Measurements from ENCODE around the gene NCK2. TPM values are rescaled to one million over a fixed set of nuclear protein-coding genes. Genes with fewer than 3 reads are reported as not detected.

Gene NCK2
- total and polyA plus RNA-seq, 2 experiments from 2014 or later = 72.6 to 100 TPM

DNA sequence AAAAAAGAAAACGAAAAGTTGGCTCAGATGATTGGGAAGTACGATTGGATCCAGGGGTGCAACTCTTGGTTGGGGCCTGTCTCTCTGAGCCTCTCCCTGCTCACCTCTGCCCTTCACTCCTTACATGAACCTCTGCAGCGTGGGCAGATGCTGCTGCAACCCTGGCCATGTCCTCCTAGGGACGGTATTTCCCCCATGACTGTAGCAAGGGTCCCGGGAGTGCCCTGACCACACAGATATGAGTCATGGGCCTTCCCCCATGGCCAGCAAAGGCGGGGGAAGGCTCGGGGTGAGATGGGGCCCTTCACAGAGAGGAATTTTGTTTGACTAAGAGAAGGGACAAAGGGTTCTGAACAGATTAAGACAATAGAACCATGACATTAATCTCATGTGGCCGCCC is 129.0 kb downstream of the NCK2 start:
- Histone ChIP-seq H3K4me2 (no peak overlapping the region), H4K20me1 (ENCODE audit: insufficient read depth, poor library complexity, severe bottlenecking) (peaks cover 39% of the 10 kb centered on the region), H2AFZ (no peak overlapping the region), H3K27me3 (no peaks in the 10 kb centered on the region), H3K4me3 (no peak overlapping the region), H3K27ac (peak overlapping the region; percentile 49), H3K9me2 (replicated peaks; ENCODE audit: insufficient read depth) (no peaks in the 10 kb centered on the region), H3K4me1 (ENCODE audit: insufficient read depth) (peaks cover 9% of the 10 kb centered on the region), H3K9me3 (ENCODE audit: low read depth) (no peaks in the 10 kb centered on the region), H3K36me3 (replicated peaks; ENCODE audit: insufficient read depth, low read depth) (no peaks in the 10 kb centered on the region), H3K79me2 (peaks cover 96% of the 10 kb centered on the region)
- 69% methylated on average over 8 of the region's 8 CpGs for WGBS (ENCODE audit: low lambda C conversion rate, missing lambda C conversion rate)
- peak; percentile 59 for DNase-seq (ENCODE audit: low spot score)
- TF ChIP-seq, protein P1, sequence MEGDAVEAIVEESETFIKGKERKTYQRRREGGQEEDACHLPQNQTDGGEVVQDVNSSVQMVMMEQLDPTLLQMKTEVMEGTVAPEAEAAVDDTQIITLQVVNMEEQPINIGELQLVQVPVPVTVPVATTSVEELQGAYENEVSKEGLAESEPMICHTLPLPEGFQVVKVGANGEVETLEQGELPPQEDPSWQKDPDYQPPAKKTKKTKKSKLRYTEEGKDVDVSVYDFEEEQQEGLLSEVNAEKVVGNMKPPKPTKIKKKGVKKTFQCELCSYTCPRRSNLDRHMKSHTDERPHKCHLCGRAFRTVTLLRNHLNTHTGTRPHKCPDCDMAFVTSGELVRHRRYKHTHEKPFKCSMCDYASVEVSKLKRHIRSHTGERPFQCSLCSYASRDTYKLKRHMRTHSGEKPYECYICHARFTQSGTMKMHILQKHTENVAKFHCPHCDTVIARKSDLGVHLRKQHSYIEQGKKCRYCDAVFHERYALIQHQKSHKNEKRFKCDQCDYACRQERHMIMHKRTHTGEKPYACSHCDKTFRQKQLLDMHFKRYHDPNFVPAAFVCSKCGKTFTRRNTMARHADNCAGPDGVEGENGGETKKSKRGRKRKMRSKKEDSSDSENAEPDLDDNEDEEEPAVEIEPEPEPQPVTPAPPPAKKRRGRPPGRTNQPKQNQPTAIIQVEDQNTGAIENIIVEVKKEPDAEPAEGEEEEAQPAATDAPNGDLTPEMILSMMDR (IDR thresholded peaks at IDR 0.05; ENCODE audit: poor library complexity) = no peak
- no peak for TF ChIP-seq EZH2 (IDR thresholded peaks at IDR 0.05; ENCODE audit: borderline replicate concordance)
- TF ChIP-seq EZH2phosphoT487 (IDR thresholded peaks at IDR 0.05; ENCODE audit: low read depth, severe bottlenecking, unreplicated experiment) = no peak

DNA sequence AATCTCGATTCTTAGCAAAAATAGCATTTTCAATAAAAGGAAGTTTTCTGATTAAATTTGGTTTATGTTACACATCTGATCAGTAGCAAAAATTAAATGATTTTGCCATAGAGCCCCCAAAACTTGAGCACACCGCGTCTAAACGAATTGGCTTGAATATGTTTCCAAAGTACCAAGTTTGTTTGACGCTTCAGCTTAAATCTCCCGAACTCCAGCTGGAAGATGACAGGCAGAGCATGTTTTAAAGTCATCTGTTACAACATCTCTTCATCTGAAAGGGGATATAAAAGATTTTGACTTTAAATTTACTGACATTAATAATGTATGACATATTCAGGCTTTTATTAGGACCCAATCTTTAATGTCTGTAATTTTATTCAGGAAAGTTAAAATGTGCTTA is 129.8 kb downstream of the NCK2 start:
- Histone ChIP-seq H3K4me2 (no peak overlapping the region), H3K4me1 (ENCODE audit: insufficient read depth) (peaks cover 9% of the 10 kb centered on the region), H3K9me3 (ENCODE audit: low read depth) (no peaks in the 10 kb centered on the region), H3K4me3 (no peak overlapping the region), H4K20me1 (ENCODE audit: insufficient read depth, poor library complexity, severe bottlenecking) (peaks cover 36% of the 10 kb centered on the region), H3K9me2 (replicated peaks; ENCODE audit: insufficient read depth) (no peaks in the 10 kb centered on the region), H3K27me3 (no peaks in the 10 kb centered on the region), H3K36me3 (replicated peaks; ENCODE audit: insufficient read depth, low read depth) (no peaks in the 10 kb centered on the region), H2AFZ (no peak overlapping the region), H3K27ac (no peak overlapping the region), H3K79me2 (peaks cover 96% of the 10 kb centered on the region)
- 89% methylated on average over 6 of the region's 6 CpGs for WGBS (ENCODE audit: low lambda C conversion rate, missing lambda C conversion rate)
- DNase-seq (ENCODE audit: low spot score) = no peak
- TF ChIP-seq EZH2 (IDR thresholded peaks at IDR 0.05; ENCODE audit: borderline replicate concordance) (no peak), EZH2phosphoT487 (IDR thresholded peaks at IDR 0.05; ENCODE audit: low read depth, severe bottlenecking, unreplicated experiment) (no peak)
- TF ChIP-seq, protein P1 (IDR thresholded peaks at IDR 0.05; ENCODE audit: poor library complexity) = no peak

DNA sequence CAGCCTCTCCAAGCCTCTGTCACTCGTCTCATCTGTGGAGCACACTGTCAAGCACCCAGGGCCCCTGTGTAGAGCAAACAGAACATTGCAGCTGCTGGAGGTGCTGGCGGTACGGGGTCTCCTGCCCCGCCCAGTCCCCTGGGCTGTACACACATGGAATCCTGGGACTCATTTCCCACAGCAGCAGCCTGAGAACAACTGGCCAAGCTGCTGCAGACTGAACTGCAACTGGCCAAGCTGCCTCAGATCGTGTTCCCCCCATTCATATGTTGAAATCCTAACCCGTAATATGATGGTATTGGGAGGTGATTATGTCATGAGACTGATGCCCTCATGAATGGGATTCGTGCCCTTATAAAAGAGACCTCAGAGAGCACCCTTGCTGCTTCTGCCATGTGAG is 130.5 kb downstream of the NCK2 start:
- DNase-seq (ENCODE audit: low spot score) = no peak
- Histone ChIP-seq H3K4me3 (no peak overlapping the region), H3K9me3 (ENCODE audit: low read depth) (no peaks in the 10 kb centered on the region), H3K79me2 (peaks cover 96% of the 10 kb centered on the region), H3K4me1 (ENCODE audit: insufficient read depth) (peaks cover 9% of the 10 kb centered on the region), H2AFZ (no peak overlapping the region), H3K4me2 (no peak overlapping the region), H3K9me2 (replicated peaks; ENCODE audit: insufficient read depth) (no peaks in the 10 kb centered on the region), H3K36me3 (replicated peaks; ENCODE audit: insufficient read depth, low read depth) (no peaks in the 10 kb centered on the region), H4K20me1 (ENCODE audit: insufficient read depth, poor library complexity, severe bottlenecking) (peaks cover 28% of the 10 kb centered on the region), H3K27ac (no peak overlapping the region), H3K27me3 (no peaks in the 10 kb centered on the region)
- TF ChIP-seq, protein P1 (IDR thresholded peaks at IDR 0.05; ENCODE audit: poor library complexity) = no peak
- TF ChIP-seq EZH2 (IDR thresholded peaks at IDR 0.05; ENCODE audit: borderline replicate concordance) = no peak
- TF ChIP-seq EZH2phosphoT487 (IDR thresholded peaks at IDR 0.05; ENCODE audit: low read depth, severe bottlenecking, unreplicated experiment) = no peak
- 76% methylated on average over 7 of the region's 7 CpGs for WGBS (ENCODE audit: low lambda C conversion rate, missing lambda C conversion rate)

DNA sequence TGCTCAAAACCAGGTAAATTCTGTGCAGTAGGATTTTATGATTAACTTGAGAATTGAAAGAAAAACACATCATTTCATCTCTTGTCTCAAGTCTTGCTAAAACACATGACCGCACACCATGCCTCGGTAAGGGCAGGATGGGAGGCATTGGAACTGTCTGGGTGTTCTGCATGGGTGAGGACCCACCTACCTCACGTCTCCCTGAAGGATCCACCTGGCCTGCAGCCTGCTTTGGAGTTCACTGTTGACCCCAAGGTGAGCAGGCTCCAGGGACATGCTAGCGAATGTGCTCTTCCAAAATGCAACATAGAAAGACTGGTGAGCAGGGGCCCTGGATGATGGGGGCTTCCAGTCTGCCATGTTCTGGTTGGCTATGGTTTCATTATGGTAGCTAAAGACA is 131.5 kb downstream of the NCK2 start:
- DNase-seq (ENCODE audit: low spot score) = no peak
- Histone ChIP-seq H2AFZ (no peak overlapping the region), H3K27ac (no peak overlapping the region), H3K27me3 (no peaks in the 10 kb centered on the region), H3K4me3 (no peak overlapping the region), H3K4me2 (no peak overlapping the region), H3K4me1 (ENCODE audit: insufficient read depth) (peaks cover 9% of the 10 kb centered on the region), H3K9me3 (ENCODE audit: low read depth) (no peaks in the 10 kb centered on the region), H3K9me2 (replicated peaks; ENCODE audit: insufficient read depth) (no peaks in the 10 kb centered on the region), H3K36me3 (replicated peaks; ENCODE audit: insufficient read depth, low read depth) (no peaks in the 10 kb centered on the region), H3K79me2 (peaks cover 93% of the 10 kb centered on the region), H4K20me1 (ENCODE audit: insufficient read depth, poor library complexity, severe bottlenecking) (peaks cover 24% of the 10 kb centered on the region)
- TF ChIP-seq EZH2phosphoT487 (IDR thresholded peaks at IDR 0.05; ENCODE audit: low read depth, severe bottlenecking, unreplicated experiment) = no peak
- TF ChIP-seq, protein P1 (IDR thresholded peaks at IDR 0.05; ENCODE audit: poor library complexity) = no peak
- no peak for TF ChIP-seq EZH2 (IDR thresholded peaks at IDR 0.05; ENCODE audit: borderline replicate concordance)
- 95% methylated on average over 4 of the region's 4 CpGs for WGBS (ENCODE audit: low lambda C conversion rate, missing lambda C conversion rate)
